ENCODE data around the gene C9orf43.
"Not testable (repeated sequence)": the region's sequence is repeated elsewhere in the genome, so short reads cannot be mapped to it uniquely, and the experiment has no call there.

Gene C9orf43

DNA sequence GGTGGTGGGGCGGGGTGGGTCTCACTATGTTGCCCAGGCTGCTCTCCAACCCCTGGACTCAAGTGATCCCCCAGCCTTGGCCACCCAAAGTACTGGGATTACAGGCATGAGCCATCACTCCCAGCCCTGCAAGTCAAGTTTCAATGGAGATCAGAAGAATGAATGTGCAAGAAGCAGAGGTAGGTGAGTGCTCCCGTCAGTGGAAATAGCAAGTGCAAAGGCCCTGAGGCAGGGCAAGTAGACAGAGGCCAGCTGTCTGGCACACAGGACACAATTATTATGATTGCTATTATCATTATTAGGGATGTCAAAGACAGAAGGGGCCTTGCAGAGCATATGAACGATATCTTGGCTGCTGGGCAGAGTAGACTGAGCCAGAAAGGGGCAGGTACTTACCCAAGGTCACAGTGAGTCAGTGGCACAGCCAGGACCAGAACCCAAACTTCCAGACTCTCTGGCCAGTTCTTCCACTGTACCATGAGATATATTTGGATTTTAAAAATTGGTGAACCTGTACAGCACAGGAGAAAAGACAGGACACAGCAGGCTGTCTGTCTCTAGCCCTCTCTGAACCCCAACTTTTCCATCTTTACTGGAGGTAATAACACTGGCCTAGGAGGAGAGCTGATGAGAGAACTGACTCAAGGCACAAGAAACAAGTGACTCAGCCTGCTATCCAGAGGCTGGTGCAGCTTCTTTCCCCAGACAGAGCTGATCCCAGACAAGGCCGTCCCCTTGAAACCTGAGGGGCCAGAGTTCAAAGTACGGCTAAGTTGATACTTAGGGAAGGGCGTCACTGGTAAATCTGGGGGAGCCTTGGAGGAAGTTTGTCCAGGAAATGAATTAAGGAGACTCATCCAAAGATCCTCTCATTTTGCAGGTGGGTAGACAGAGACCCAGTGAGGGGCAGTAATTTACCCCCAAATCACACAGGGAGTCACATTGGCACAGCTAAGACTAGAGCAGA lies 35.2 kb upstream of the C9orf43 start:
- no peak for DNase-seq (ENCODE audit: low read depth)
- TF ChIP-seq, protein P1, sequence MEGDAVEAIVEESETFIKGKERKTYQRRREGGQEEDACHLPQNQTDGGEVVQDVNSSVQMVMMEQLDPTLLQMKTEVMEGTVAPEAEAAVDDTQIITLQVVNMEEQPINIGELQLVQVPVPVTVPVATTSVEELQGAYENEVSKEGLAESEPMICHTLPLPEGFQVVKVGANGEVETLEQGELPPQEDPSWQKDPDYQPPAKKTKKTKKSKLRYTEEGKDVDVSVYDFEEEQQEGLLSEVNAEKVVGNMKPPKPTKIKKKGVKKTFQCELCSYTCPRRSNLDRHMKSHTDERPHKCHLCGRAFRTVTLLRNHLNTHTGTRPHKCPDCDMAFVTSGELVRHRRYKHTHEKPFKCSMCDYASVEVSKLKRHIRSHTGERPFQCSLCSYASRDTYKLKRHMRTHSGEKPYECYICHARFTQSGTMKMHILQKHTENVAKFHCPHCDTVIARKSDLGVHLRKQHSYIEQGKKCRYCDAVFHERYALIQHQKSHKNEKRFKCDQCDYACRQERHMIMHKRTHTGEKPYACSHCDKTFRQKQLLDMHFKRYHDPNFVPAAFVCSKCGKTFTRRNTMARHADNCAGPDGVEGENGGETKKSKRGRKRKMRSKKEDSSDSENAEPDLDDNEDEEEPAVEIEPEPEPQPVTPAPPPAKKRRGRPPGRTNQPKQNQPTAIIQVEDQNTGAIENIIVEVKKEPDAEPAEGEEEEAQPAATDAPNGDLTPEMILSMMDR (conservative IDR thresholded peaks at IDR 0.05; ENCODE audit: low read depth, low read length): no peak
- no peak overlapping the region for H3K4me3 ChIP-seq (ENCODE audit: low read depth, low read length)

GRCh38 chr9:113376634-113377567 lies 33.6 kb upstream of the C9orf43 start, which contains the start of gene HDHD3:
TSS of gene HDHD3 (minus strand) at chr9:113376986. CDS start at chr9:113374354, 2,632 bp downstream.
- peak within 1 kb of the TSS; percentile 86 for H3K4me3 ChIP-seq (ENCODE audit: low read depth, low read length)
- DNase-seq (ENCODE audit: low read depth): peak; percentile 74
- TF ChIP-seq, protein P1 (conservative IDR thresholded peaks at IDR 0.05; ENCODE audit: low read depth, low read length): no peak

GRCh38 chr9:113379094-113379828 lies 31.3 kb upstream of the C9orf43 start:
- not testable (repeated sequence) for DNase-seq (ENCODE audit: low read depth); H3K4me3 ChIP-seq (ENCODE audit: low read depth, low read length)

DNA sequence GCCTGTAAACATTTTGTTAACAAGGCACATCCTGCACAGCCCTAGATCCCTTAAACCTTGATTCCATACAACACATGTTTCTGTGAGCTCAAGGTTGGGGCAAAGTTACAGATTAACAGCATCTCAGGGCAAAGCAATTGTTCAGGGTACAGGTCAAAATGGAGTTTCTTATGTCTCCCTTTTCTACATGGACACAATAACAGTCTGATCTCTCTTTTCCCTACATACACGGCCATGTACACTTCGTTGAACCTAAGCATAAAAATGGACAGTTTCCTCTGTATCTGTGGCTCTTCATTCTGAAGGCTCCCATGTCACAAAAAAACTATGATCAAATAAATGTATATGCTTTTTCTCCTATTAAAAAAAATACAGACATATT lies 30.7 kb upstream of the C9orf43 start:
- DNase-seq (ENCODE audit: low read depth); H3K4me3 ChIP-seq (ENCODE audit: low read depth, low read length): not testable (repeated sequence)

DNA sequence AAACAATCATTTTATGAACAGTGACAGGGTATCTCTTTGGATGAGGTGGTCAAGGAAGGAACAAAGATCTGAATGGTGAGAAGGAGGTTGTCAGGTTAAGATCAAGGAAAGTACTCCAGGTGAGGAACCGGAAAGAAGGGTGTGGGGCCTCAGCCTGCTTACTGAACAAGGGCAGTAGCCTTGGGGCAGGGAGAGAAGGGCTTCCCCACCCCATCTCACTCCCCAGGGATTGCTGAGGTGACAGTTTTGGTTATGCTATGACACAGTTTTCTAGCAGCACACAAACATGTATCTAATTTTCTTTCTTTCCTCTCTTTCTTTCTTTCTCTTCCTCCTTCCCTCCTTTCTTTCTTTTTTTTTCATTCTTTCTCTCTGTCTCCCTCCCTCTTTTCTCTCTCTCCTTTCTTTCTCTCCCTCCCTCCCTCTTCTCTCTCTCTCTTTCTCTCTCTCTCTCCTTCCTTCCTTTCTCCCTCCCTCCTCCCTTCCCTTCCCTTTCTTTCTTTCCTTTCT lies 29.6 kb upstream of the C9orf43 start:
- TF ChIP-seq, protein P1 (conservative IDR thresholded peaks at IDR 0.05; ENCODE audit: low read depth, low read length): no peak
- H3K4me3 ChIP-seq (ENCODE audit: low read depth, low read length): no peak overlapping the region
- DNase-seq (ENCODE audit: low read depth): no peak

DNA sequence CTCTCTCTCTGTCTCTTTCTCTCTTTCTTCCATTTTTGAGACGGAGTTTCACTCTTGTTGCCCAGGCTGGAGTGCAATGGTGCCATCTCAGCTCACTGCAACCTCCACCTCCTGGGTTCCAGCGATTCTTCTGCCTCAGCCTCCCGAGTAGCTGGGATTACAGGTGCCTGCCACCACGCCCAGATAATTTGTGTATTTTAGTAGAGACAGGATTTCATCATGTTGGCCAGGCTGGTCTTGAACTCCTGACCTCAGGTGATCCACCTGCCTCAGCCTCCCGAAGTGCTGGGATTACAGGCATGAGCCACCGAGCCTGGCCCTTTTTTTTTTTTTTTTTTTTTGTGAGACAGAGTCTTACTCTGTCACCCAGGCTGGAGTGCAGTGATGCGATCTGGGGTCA lies 29.1 kb upstream of the C9orf43 start:
- not testable (repeated sequence) for H3K4me3 ChIP-seq (ENCODE audit: low read depth, low read length); DNase-seq (ENCODE audit: low read depth)

- TF ChIP-seq, protein P1 (conservative IDR thresholded peaks at IDR 0.05; ENCODE audit: low read depth, low read length): no peak
- DNase-seq (ENCODE audit: low read depth): no peak
- H3K4me3 ChIP-seq (ENCODE audit: low read depth, low read length): no peak overlapping the region
Measured at GRCh38 chr9:113381909-113382411, 28.6 kb upstream of the C9orf43 start.
